BJ (cell line): ENCODE results near the gene VARS1. TPM values are rescaled to one million over a fixed set of nuclear protein-coding genes. Genes with fewer than 3 reads are reported as not detected.
A peak's percentile ranks its signal among the peaks of the same experiment; 100 is the strongest.

ENCODE experiments used
- CTCF ChIA-PET: fragments of 350-600 bp; formaldehyde crosslinking; extraction: SDS; loops from one replicate; lab custom pipeline; 2021; ENCODE audit warnings: antibody characterized with exemption, inconsistent platforms; lab: Yijun Ruan, JAX
- POLR2A ChIA-PET: fragments of 300-600 bp; sonication (Branson Sonifier 250); formaldehyde crosslinking; extraction: SDS; loops from one replicate; lab custom pipeline; 2021; ENCODE audit warnings: antibody characterized with exemption; lab: Charles Lee
- DNase-seq: peaks from one replicate; pipeline ENCODE4 v3.0.0-alpha.2; 2011; ENCODE audit warnings: low read depth
- H3K27me3 ChIP-seq: 2 replicates; pipeline ENCODE4 v1.6.0; 2011; ENCODE audit warnings: low read length; ENCODE audit not compliant: control insufficient read depth, insufficient read depth
- H3K36me3 ChIP-seq: 2 replicates; pipeline ENCODE4 v1.5.1; 2011; ENCODE audit warnings: low read length; ENCODE audit not compliant: control insufficient read depth, insufficient read depth
- H3K4me3 ChIP-seq: 2 replicates; pipeline ENCODE4 v1.5.1; 2011; ENCODE audit warnings: low read depth, mild to moderate bottlenecking, control low read depth, low read length
- CTCF ChIP-seq: IDR thresholded peaks from 2 replicates; pipeline ENCODE4 v1.5.1; 2011; ENCODE audit warnings: low read depth, mild to moderate bottlenecking, control low read depth, inconsistent platforms, low read length, moderate library complexity; ENCODE audit not compliant: insufficient read depth
- polyA plus RNA-seq: library from polyadenylated mRNA; depleted of rRNA; stranded (reverse); fragments of >200 nt; gene quantifications from 2 replicates; pipeline ENCODE4 v1.2.3, GENCODE V29; 2011; rRNA removed
- small RNA-seq: library from RNA; depleted of rRNA; stranded (forward); fragments of <200 nt; gene quantifications from one replicate; pipeline ENCODE3, GENCODE V24; 2012; ENCODE audit warnings: low replicate concordance, low read depth; ENCODE audit not compliant: insufficient read length

VARS1 gene
- polyA plus RNA-seq, 1 experiment, result 33.9 TPM

- TF ChIP-seq CTCF, result no peak
- H3K36me3 ChIP-seq, result no peaks in the 10 kb centered on the region
- no peak overlapping the region for H3K4me3 ChIP-seq
- ChIA-PET POLR2A (no interaction called here), CTCF (interaction anchor here (1.0 to 1.3 kb wide), 2 partner anchors 20 to 24 kb away, joined by 3 to 4 read pairs; no protein-coding TSS in a partner anchor)
- DNase-seq, result no peak
- no peaks in the 10 kb centered on the region for H3K27me3 ChIP-seq
Observed at GRCh38 chr6:31749301-31750036, 46.1 kb downstream of the VARS1 start.

Small RNA genes within 50 kb of the gene (small RNA-seq; reads per million reads assigned to genes)
- gene MSH5-SAPCD1 (not detected), gene RF00019 (not detected), gene RNU6-850P (not detected), gene SAPCD1 (not detected), gene SNORD48 (411 reads per million, percentile 95 among the genes with 10 or more reads in this experiment), gene SNORD52 (not detected)

Other genes starting within 250 kb of the VARS1 start
- gene ATP6V1G2, start 249.1 kb downstream of the VARS1 start, polyA plus RNA-seq, result 2.7 and 3.6 TPM in 2 replicates
- gene NFKBIL1, start 248.1 kb downstream of the VARS1 start, polyA plus RNA-seq, result 10.8 and 13.6 TPM in 2 replicates
- not detected in 2 replicates for gene LTA, start 223.5 kb downstream of the VARS1 start, polyA plus RNA-seq
- gene TNF, start 220.2 kb downstream of the VARS1 start, polyA plus RNA-seq, result not detected in 2 replicates
- not detected in 2 replicates for gene LTB, start 213.3 kb downstream of the VARS1 start, polyA plus RNA-seq
- 0.18 and 0.42 TPM in 2 replicates for gene LST1, start 209.5 kb downstream of the VARS1 start, polyA plus RNA-seq
- gene NCR3, start 202.7 kb downstream of the VARS1 start, polyA plus RNA-seq, result not detected in 2 replicates
- gene AIF1, start 180.5 kb downstream of the VARS1 start, polyA plus RNA-seq, result not detected in 2 replicates
- gene PRRC2A, start 175.0 kb downstream of the VARS1 start, polyA plus RNA-seq, result 23.8 and 47.3 TPM in 2 replicates
- 42.6 and 113 TPM in 2 replicates for gene BAG6, start 143.1 kb downstream of the VARS1 start, polyA plus RNA-seq
- gene APOM, start 139.9 kb downstream of the VARS1 start, polyA plus RNA-seq, result 4.2 and 4.8 TPM in 2 replicates
- 9.9 and 13.0 TPM in 2 replicates for gene C6orf47, start 135.0 kb downstream of the VARS1 start, polyA plus RNA-seq
- 12.6 and 15.0 TPM in 2 replicates for gene GPANK1, start 130.8 kb downstream of the VARS1 start, polyA plus RNA-seq
- gene CSNK2B, start 129.7 kb downstream of the VARS1 start, polyA plus RNA-seq, result 83.2 and 94.9 TPM in 2 replicates
- gene LY6G5B, start 125.8 kb downstream of the VARS1 start, polyA plus RNA-seq, result 6.8 and 10.8 TPM in 2 replicates
- 3.1 and 3.6 TPM in 2 replicates for gene LY6G5C, start 114.7 kb downstream of the VARS1 start, polyA plus RNA-seq
- gene ABHD16A, start 92.4 kb downstream of the VARS1 start, polyA plus RNA-seq, result 44.2 and 53.3 TPM in 2 replicates
- not detected in 2 replicates for gene LY6G6F, start 88.9 kb downstream of the VARS1 start, polyA plus RNA-seq
- not detected in 2 replicates for gene LY6G6D, start 80.4 kb downstream of the VARS1 start, polyA plus RNA-seq
- not detected in 2 replicates for gene LY6G6C, start 74.0 kb downstream of the VARS1 start, polyA plus RNA-seq
- not detected in 2 replicates for gene MPIG6B, start 72.4 kb downstream of the VARS1 start, polyA plus RNA-seq
- gene DDAH2, start 66.5 kb downstream of the VARS1 start, polyA plus RNA-seq, result 43.2 and 69.5 TPM in 2 replicates
- 820 and 866 TPM in 2 replicates for gene CLIC1, start 59.2 kb downstream of the VARS1 start, polyA plus RNA-seq
- gene MSH5, start 55.7 kb downstream of the VARS1 start, polyA plus RNA-seq, result 9.2 and 10.7 TPM in 2 replicates
- 1.2 and 1.9 TPM in 2 replicates for gene SAPCD1, start 33.1 kb downstream of the VARS1 start, polyA plus RNA-seq
- 0.16 and 0.29 TPM in 2 replicates for gene VWA7, start 18.4 kb downstream of the VARS1 start, polyA plus RNA-seq
- gene LSM2, start 11.2 kb upstream of the VARS1 start, polyA plus RNA-seq, result 40.3 and 43.5 TPM in 2 replicates
- gene HSPA1L, start 19.5 kb upstream of the VARS1 start, polyA plus RNA-seq, result 0.90 and 0.99 TPM in 2 replicates
- 57.7 and 98.6 TPM in 2 replicates for gene HSPA1A, start 19.8 kb upstream of the VARS1 start, polyA plus RNA-seq
- 20.9 and 42.8 TPM in 2 replicates for gene HSPA1B, start 32.0 kb upstream of the VARS1 start, polyA plus RNA-seq
- gene NEU1, start 67.1 kb upstream of the VARS1 start, polyA plus RNA-seq, result 32.1 and 48.1 TPM in 2 replicates
- 0.07 and 0.12 TPM in 2 replicates for gene SLC44A4, start 83.2 kb upstream of the VARS1 start, polyA plus RNA-seq
- 19.3 and 32.8 TPM in 2 replicates for gene EHMT2, start 101.9 kb upstream of the VARS1 start, polyA plus RNA-seq
- gene ZBTB12, start 106.3 kb upstream of the VARS1 start, polyA plus RNA-seq, result 2.0 and 2.6 TPM in 2 replicates
- 0.74 and 1.2 TPM in 2 replicates for gene C2, start 132.0 kb upstream of the VARS1 start, polyA plus RNA-seq
- gene CFB, start 150.3 kb upstream of the VARS1 start, polyA plus RNA-seq, result 6.7 and 7.6 TPM in 2 replicates
- 69.6 and 70.5 TPM in 2 replicates for gene NELFE, start 163.2 kb upstream of the VARS1 start, polyA plus RNA-seq
- 17.7 and 37.3 TPM in 2 replicates for gene SKIC2, start 163.4 kb upstream of the VARS1 start, polyA plus RNA-seq
- gene DXO, start 176.4 kb upstream of the VARS1 start, polyA plus RNA-seq, result 18.2 and 28.1 TPM in 2 replicates
- gene C4A, start 186.3 kb upstream of the VARS1 start, polyA plus RNA-seq, result 5.9 and 9.7 TPM in 2 replicates
- 9.2 and 14.4 TPM in 2 replicates for gene C4B, start 219.0 kb upstream of the VARS1 start, polyA plus RNA-seq
- 0.11 and 0.29 TPM in 2 replicates for gene CYP21A2, start 242.7 kb upstream of the VARS1 start, polyA plus RNA-seq